Tongue (tissue), 2 donors: ENCODE measurements around the gene MAPT. TPM values are rescaled to one million over a fixed set of nuclear protein-coding genes. Genes with fewer than 3 reads are reported as not detected.
"Not testable (repeated sequence)": the region's sequence is repeated elsewhere in the genome, so short reads cannot be mapped to it uniquely, and the experiment has no call there.

Experiments used
- DNase-seq: peaks from one replicate; pipeline ENCODE4 v3.0.0-alpha.2; 2015
- total RNA-seq: library from RNA; depleted of rRNA; stranded (reverse); fragments of >200 nt; gene quantifications from one replicate; pipeline ENCODE4 v1.2.3, GENCODE V29; 2014

The MAPT gene
- total RNA-seq, 1 donor from 2014 or later: 14.1 TPM

DNA sequence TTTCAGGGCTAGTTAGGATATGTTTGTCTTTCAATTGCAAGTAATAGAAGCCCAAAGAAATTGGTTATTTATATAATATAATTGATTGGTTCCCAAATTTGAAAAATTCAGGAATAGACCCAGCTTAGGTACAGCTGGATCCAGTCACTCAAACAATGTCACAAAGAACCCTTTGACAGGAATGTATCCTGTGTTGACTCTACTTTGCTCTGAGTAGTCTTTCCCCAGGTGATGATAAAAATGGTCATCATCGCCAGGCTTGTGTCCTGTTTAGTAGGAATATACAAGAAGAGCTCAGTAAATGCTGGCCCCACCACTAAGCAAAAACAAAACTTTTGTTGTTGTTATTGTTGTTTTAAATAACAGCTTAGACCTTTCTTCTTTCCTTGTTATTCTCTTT is 35.0 kb downstream of the MAPT start:
- DNase-seq: no peak

DNA sequence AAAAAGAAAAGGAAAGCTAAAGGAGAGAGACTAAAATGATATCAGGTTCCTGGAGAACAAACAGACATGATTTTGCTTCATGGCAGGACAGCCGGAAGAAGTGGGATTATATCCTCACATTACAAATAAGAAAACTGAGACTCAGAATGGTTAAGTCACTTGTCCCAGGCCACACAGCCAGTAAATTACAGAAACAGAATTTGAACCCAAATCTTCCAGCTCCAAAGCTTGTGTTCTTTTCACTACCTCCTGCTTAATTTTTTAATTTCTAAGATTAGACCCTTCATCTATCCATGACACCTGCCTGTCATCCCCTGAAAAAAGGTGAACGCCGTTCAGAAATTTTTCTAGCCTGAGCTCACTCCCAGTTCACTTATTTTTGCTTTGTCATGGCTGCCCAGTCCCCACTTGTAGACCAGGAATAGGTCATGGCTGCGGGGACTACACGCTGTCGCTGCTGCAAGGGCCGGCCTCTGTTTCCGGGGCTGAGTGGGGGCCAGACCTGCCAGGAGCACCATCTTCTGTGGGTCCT is 36.1 kb downstream of the MAPT start:
- DNase-seq: no peak

GRCh38 chr17:45931677-45932076 is 37.3 kb downstream of the MAPT start:
- DNase-seq: no peak

- DNase-seq: no peak
Observed at GRCh38 chr17:45934044-45934979, 40.0 kb downstream of the MAPT start.

- DNase-seq: no peak
Observed at GRCh38 chr17:45935197-45935709, 40.9 kb downstream of the MAPT start.

GRCh38 chr17:45935710-45936509 is 41.6 kb downstream of the MAPT start:
- no peak for DNase-seq

- no peak for DNase-seq
Observed at GRCh38 chr17:45936610-45937009, 42.3 kb downstream of the MAPT start.

GRCh38 chr17:45937186-45937585 is 42.8 kb downstream of the MAPT start:
- not testable (repeated sequence) for DNase-seq

DNA sequence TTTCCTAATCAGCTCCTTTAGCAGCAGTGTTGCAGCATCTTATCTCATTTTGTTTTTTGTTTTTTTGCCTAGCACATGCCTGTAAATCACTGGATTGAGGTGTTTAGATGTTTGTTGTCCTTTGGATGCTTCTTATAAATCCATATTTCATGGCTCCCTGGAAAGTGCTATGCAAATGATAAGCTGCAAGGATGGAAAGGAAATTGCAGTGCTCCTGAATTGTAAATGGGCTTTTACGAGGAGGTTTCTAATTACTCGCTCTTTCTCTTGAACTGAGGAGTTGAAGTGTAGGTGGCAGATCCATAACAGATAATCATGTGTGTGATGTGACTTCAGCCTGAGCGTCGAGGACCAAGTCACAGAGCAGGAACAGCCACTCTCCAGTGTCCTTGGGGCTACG is 45.0 kb downstream of the MAPT start:
- DNase-seq: no peak

- no peak for DNase-seq
Observed at GRCh38 chr17:45940293-45940692, 45.9 kb downstream of the MAPT start.

DNA sequence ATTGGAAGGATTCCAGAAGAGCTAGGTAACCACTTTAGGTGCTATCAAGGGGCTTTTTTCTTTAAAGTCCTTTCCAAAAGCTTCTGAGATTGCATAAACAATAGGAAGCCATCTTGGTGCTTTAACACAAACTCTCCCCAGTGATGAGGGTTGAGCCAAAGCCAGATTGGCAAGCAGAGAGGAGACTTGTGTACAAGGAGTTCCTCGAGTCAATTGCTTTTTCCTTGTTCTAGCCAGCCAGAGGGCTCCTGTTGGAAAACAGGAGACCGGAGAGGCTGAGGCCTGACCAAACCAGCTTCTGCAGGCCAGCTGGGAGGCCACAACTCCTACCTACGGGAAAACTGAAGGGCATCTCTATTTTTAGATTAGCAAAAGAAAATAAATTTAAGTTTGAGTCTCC is 46.5 kb downstream of the MAPT start:
- DNase-seq: no peak

DNA sequence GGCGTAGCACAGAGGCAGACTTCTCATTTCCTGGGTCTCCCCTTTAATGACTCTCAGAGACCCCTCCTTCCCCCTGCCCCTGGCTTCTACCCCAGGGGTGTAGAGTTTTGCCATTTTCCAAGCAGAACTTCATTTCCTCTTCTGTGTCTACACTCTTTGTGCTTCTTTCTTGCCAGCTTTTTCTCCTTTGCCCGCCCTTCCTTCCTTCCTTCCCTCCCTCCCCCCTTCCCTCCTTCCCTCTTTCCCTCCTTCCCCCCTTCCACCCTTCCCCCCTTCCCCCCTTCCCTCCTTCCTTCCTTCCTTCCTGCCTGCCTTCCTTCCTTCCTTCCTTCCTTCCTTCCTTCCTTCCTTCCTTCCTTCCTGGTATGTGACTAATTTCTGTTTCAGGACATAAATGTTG is 47.0 kb downstream of the MAPT start:
- no peak for DNase-seq

- DNase-seq: peak; percentile 38
Observed at GRCh38 chr17:45942284-45942683, 47.9 kb downstream of the MAPT start.

DNA sequence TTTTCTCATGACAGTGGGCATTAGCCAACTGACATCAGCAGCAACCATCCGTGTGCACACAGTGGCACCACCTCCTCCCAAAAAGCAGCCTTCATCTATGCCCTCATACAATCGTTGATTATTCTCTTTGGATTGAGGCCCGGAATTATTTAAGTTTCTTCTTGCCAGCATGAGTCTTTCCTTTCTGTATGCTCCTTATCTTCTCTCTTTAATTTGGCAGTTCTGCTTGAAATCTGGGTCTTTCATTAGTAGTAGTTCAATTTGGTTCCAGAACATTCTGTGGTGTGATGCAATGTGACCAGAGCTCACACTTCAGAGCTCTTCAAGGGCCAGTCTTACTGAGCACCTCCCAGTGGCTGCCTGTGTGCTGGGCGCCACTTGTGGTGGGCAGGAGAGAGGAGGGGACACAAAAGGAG is 52.5 kb downstream of the MAPT start:
- no peak for DNase-seq

DNA sequence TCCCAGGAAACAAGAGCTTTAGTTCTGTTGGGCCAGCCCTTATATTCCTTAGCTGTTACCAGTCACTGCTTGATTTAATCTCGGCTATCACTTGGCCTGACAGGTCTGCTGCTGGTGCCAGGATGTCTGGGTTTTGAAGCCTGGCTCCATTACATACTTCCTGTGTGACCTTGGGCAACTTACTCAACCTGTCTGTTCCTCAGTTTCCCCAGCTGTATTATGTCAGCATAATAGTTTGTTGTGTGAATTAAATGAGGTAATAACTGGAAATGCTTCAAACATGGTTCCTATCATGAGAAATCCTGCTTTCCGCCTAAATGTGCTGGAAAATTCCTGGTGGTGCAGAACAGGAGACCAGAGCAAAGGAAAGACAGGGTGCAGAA is 54.1 kb downstream of the MAPT start:
- DNase-seq: no peak

GRCh38 chr17:45948881-45949624 is 54.7 kb downstream of the MAPT start:
- DNase-seq: peak; percentile 60

DNA sequence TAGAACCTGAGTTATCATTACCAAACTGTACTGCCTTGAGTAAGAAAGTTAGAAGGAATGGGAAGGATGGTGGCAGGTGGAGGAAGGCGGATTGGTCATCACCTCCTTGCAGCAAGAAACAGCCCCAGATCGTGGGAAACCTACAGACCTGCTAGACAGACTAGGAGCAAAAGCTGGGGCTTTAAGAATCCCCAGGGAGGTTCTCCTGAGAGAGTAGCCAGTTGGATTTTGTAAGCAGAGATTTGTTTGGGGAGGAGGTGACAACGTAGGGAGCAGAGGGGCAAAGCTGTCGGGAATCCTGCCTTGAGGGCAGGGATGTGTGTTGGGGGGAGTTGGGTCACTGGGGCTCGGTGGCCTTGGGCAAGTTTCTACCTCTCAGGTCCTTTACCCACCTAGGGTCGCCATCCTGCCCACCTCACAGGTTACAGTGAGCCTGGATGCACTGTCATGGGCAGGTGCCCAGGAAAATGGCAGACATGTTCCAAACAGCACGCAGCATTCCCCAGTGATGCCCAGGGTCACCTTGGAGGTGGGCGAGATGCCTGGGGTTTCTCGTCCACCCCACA is 55.5 kb downstream of the MAPT start:
- DNase-seq: no peak

DNA sequence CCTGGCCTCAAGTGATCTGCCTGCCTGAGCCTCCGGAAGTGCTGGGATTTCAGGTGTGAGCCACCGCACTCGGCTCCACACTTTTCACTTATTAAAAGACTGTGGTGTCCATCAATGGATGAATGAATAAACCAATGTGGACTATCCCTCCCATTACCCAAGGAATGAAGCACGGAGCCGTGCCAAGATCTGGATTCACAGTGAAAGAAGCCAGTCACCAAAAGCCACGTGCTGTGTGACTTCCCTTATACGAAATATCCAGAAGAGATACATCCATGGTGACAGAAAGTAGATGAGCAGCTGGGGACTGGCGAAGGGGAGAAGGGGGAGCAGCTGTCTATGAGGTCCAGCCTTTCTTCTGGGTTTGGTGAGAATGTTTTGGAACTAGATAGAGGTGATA is 56.5 kb downstream of the MAPT start:
- no peak for DNase-seq

GRCh38 chr17:45951403-45951802 is 57.0 kb downstream of the MAPT start:
- DNase-seq: no peak

DNA sequence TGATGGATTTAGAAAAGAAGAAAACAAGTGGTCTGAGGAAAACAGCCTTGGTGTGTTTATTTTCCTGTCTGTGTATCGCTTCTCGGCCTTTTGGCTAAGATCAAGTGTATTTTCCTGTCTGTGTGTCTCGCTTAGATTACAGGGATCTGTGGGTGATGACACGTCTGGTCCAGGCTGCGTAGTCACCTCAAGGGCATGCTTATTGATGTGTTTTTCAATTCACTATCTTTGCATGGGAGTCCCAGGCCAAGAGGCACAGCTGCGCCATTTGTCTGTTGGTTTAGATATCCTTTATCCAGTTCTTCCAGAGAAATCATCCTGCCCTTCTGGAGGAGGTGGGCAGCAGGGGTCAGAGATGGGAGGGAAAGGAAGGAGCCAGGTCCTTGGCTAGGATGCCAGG is 57.6 kb downstream of the MAPT start:
- no peak for DNase-seq

- DNase-seq: no peak
Observed at GRCh38 chr17:45952814-45953320, 58.5 kb downstream of the MAPT start.

DNA sequence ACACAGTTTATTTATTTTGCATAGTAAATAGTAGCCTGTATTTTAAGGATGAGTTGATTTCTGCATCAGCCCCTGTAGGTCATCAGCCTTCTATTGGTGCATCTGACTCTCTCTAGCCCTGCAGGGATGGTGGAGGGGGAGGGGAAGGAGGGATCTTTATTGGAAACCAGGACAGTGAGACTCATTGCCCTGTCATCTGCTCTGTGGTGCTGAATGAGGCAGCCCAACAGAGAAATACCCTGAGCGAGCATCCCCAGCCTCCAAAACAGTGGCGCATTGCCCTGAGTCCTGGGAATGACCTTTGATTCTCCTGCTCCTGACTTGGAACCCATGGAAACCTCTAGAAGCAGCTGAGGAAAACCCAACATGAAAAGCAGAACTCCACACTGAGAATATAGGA is 59.2 kb downstream of the MAPT start:
- DNase-seq: no peak
